Measurements from ENCODE around the gene UBTD1. TPM values are rescaled to one million over a fixed set of nuclear protein-coding genes. Genes with fewer than 3 reads are reported as not detected.

UBTD1 gene
- total and polyA plus RNA-seq, 10 donors, result 4.5 to 17.6 (median 11.8) TPM

DNA sequence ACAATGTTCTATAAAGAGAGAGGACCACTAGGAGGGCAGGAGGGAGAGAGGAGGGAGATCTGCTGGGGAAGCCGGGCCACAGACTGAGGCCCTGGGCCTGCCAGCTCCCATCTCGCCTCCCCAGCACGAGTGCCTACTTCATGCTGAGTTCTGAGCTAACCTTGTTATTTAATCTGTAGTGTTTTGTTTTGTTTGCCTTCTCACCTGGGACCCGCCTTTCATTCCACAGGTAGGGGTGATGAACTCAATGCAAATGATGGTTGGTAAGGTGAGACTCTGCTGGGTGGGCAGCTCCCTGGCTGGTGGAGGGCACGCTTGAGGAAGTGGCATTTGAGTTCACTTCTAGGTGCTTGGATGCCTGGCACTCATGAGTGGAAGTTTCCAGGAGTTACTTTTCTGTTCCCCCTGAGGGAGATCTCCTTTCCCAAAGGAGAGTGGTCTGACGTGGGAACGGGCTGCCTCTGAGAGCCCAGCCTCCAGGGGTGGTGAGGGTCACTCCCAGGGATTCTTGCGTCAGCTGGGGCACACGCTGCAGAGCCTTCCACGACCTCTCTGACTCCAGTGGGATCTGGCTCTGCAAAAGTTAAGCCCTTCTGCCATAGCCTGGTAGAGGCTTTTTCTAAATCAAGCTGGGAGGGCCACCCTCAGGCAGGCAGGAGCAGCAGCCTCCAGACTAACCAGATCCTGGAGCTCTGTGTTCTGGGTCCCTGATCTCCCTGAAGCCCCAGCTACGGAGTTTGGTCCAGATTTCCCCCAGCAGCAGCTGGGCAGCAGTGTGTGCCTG lies 22.4 kb downstream of the UBTD1 start:
- TF ChIP-seq CTCF (IDR thresholded peaks at IDR 0.05 in 8 of 11, conservative IDR thresholded peaks at IDR 0.05 in 3 of 11) (no peak), POLR2AphosphoS5 (IDR thresholded peaks at IDR 0.05) (no peak), POLR2A (IDR thresholded peaks at IDR 0.05) (no peak)
- H3K36me3 ChIP-seq, result no peaks in the 10 kb centered on the region
- H3K4me3 ChIP-seq, result no peak overlapping the region
- 86 to 94% (median 90%) methylated on average over 11 of the region's 11 CpGs for WGBS, 5 donors
- H3K27ac ChIP-seq, result no peak overlapping the region
- peaks cover 0 to 21% (median 9%) of the 10 kb centered on the region in 6 donors for H3K4me1 ChIP-seq
- no peaks in the 10 kb centered on the region for H3K27me3 ChIP-seq (replicated peaks in 1 of 7)
- no peaks in the 10 kb centered on the region for H3K9me3 ChIP-seq
- DNase-seq, result peak; percentile 43
- intact Hi-C loops (cut with DNase I; ENCODE audit: low total_unique reads), result no loop called here

DNA sequence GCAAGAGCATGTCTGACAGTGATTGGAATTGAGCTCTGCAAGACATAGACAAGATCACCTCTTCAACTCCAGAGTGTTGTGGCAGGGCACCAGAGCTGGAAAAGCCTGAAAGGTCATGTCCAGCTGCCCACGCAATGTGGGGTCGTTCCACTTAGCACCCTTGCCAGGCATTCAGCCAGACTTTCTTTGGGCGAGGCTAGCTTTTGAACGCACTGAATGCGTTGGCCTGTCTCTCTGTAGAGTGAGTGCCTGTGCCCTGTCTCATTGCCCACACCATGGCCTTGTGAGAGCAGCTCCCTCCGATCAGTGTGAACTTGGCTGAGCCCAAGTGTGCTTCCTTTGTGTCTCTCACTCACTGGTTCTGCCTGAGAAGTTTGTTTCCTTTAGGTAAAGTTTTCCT lies 23.3 kb downstream of the UBTD1 start:
- intact Hi-C loops (cut with DNase I; ENCODE audit: low total_unique reads), result no loop called here
- no peak overlapping the region for H3K27ac ChIP-seq
- 53 to 78% (median 75%) methylated on average over 3 to 6 of the region's 6 CpGs for WGBS, 5 donors
- no peaks in the 10 kb centered on the region for H3K36me3 ChIP-seq
- no peaks in the 10 kb centered on the region for H3K9me3 ChIP-seq
- TF ChIP-seq CTCF (IDR thresholded peaks at IDR 0.05 in 8 of 11, conservative IDR thresholded peaks at IDR 0.05 in 3 of 11) (no peak), POLR2AphosphoS5 (IDR thresholded peaks at IDR 0.05) (no peak), POLR2A (IDR thresholded peaks at IDR 0.05) (no peak)
- no peaks in the 10 kb centered on the region for H3K27me3 ChIP-seq (replicated peaks in 1 of 7)
- H3K4me1 ChIP-seq, result peaks cover 0 to 20% (median 9%) of the 10 kb centered on the region in 6 donors
- DNase-seq, result peak; percentile 27
- no peak overlapping the region for H3K4me3 ChIP-seq

DNA sequence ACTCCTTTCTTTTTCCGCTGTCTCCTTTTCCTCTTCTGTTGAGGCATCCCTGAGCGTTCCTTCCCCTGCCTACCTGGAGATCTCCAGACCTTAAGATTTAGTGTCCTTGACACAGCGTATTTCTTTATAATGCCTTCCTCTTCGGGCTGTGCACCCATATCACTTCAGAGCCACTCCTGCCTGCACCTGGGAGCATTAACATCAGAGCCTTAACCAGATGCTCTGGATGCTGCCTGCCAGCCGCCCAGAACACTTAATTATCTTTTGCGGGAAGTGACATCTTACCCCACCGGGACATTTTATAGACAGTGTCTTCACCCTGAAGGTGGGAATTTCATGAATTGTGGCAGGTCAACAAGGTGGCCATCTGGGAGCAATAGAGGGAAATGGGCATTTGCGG lies 24.2 kb downstream of the UBTD1 start:
- Histone ChIP-seq H3K36me3 (no peaks in the 10 kb centered on the region), H3K27me3 (replicated peaks in 1 of 7) (no peaks in the 10 kb centered on the region), H3K9me3 (no peaks in the 10 kb centered on the region), H3K27ac (no peak overlapping the region), H3K4me1 (peaks cover 0 to 12% (median 5%) of the 10 kb centered on the region in 6 donors), H3K4me3 (no peak overlapping the region)
- WGBS, 5 donors, result 89 to 98% (median 95%) methylated on average over 8 of the region's 8 CpGs
- TF ChIP-seq CTCF (IDR thresholded peaks at IDR 0.05 in 8 of 11, conservative IDR thresholded peaks at IDR 0.05 in 3 of 11) (no peak), POLR2AphosphoS5 (IDR thresholded peaks at IDR 0.05) (no peak), POLR2A (IDR thresholded peaks at IDR 0.05) (no peak)
- intact Hi-C loops (cut with DNase I; ENCODE audit: low total_unique reads), result no loop called here
- no peak for DNase-seq

DNA sequence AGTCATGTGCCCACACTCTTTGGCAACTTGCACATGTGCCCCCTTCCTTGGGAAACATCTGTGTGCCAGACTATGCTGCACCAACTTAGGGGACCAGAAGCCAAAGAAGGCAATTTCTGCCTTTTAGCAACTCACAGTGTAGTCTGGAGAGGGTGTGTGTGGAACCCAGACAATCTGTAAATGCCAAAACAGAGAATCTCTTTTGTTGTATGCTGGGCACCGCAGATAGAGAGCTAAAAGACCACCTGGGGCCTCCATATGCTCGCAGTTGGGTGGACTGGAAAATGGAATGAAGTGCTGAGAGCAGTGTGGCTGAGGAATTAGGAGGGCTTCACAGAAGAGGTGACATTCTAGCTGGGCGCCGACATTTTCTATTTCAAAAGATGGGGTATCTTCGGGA lies 26.4 kb downstream of the UBTD1 start:
- H3K36me3 ChIP-seq, result no peaks in the 10 kb centered on the region
- H3K27me3 ChIP-seq (replicated peaks in 1 of 7), result no peaks in the 10 kb centered on the region
- H3K4me1 ChIP-seq, result no peaks in the 10 kb centered on the region
- TF ChIP-seq CTCF (IDR thresholded peaks at IDR 0.05 in 8 of 11, conservative IDR thresholded peaks at IDR 0.05 in 3 of 11), result no peak
- no peak for TF ChIP-seq POLR2A (IDR thresholded peaks at IDR 0.05)
- no peak for TF ChIP-seq POLR2AphosphoS5 (IDR thresholded peaks at IDR 0.05)
- intact Hi-C loops (cut with DNase I; ENCODE audit: low total_unique reads), result no loop called here
- 85 to 96% (median 93%) methylated on average over 5 of the region's 5 CpGs for WGBS, 5 donors
- peak; percentile 11 for DNase-seq
- H3K9me3 ChIP-seq, result no peaks in the 10 kb centered on the region
- no peak overlapping the region for H3K4me3 ChIP-seq
- no peak overlapping the region for H3K27ac ChIP-seq

Data from spleen (tissue), 11 donors.